ENCODE measurements around the gene ACE2. TPM values are rescaled to one million over a fixed set of nuclear protein-coding genes. Genes with fewer than 3 reads are reported as not detected.
A peak's percentile ranks its signal among the peaks of the same experiment; 100 is the strongest.

ACE2 gene
- polyA plus RNA-seq, 1 donor (not counting 4 experiments of a cell fraction or from before 2014, with no cell fraction given) = 0.51 TPM

DNA sequence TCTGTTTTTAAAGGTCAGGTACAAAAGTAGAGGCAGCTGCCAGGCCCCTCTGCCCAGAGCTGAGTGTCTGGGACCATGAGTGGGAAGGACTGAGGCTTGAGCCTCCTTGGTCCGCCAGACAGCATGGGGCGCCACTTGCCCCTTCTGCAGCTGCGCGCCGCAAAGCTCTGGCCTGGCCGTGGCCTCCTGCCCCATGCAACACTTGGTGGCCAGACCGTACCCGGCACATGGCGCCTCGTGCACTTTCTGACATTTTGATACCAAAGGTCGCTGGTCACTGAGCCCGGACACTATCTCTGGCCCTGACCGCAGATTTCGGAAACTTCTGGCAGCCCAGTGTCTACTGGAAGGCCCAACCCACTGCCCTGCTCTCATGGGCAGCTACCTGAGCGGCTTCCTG is 45.3 kb upstream of the ACE2 start:
- no peak for TF ChIP-seq EZH2 (IDR thresholded peaks at IDR 0.05; ENCODE audit: low read length)
- TF ChIP-seq, protein P1, sequence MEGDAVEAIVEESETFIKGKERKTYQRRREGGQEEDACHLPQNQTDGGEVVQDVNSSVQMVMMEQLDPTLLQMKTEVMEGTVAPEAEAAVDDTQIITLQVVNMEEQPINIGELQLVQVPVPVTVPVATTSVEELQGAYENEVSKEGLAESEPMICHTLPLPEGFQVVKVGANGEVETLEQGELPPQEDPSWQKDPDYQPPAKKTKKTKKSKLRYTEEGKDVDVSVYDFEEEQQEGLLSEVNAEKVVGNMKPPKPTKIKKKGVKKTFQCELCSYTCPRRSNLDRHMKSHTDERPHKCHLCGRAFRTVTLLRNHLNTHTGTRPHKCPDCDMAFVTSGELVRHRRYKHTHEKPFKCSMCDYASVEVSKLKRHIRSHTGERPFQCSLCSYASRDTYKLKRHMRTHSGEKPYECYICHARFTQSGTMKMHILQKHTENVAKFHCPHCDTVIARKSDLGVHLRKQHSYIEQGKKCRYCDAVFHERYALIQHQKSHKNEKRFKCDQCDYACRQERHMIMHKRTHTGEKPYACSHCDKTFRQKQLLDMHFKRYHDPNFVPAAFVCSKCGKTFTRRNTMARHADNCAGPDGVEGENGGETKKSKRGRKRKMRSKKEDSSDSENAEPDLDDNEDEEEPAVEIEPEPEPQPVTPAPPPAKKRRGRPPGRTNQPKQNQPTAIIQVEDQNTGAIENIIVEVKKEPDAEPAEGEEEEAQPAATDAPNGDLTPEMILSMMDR (optimal IDR thresholded peaks at IDR 0.05 in 1 of 3, IDR thresholded peaks at IDR 0.05 in 1 of 3, conservative IDR thresholded peaks at IDR 0.05 in 1 of 3; ENCODE audit: extremely low read depth in 1 of 3, insufficient read depth in 2 of 3, low read length in 3 of 3) = no peak
- H3K4me2 ChIP-seq (ENCODE audit: control insufficient read depth, extremely low read depth, insufficient read depth, low read depth, low read length) = no peak overlapping the region
- H3K4me1 ChIP-seq (ENCODE audit: control insufficient read depth, extremely low read depth, insufficient read depth, low read length) = no peaks in the 10 kb centered on the region
- no peak overlapping the region for H2AFZ ChIP-seq (ENCODE audit: control insufficient read depth, low read length)
- H3K4me3 ChIP-seq (ENCODE audit: control insufficient read depth in 2 of 3, extremely low read depth in 1 of 3, insufficient read depth in 2 of 3, low read depth in 1 of 3, low read length in 3 of 3) = no peak overlapping the region
- H3K36me3 ChIP-seq (ENCODE audit: control insufficient read depth in 2 of 2, extremely low read depth in 1 of 2, insufficient read depth in 2 of 2, low read length in 2 of 2) = no peaks in the 10 kb centered on the region
- no peak for DNase-seq (ENCODE audit: low read depth, low spot score)
- no peak overlapping the region for H3K27ac ChIP-seq (ENCODE audit: control insufficient read depth, insufficient read depth, low read length)
- H3K79me2 ChIP-seq (ENCODE audit: control insufficient read depth, insufficient read depth, low read length) = no peaks in the 10 kb centered on the region
- peaks cover 6% of the 10 kb centered on the region for H3K27me3 ChIP-seq (ENCODE audit: control insufficient read depth, extremely low read depth, insufficient read depth, low read length)
- H3K9me1 ChIP-seq (ENCODE audit: control insufficient read depth, extremely low read depth, insufficient read depth, low read length) = no peaks in the 10 kb centered on the region
- no peak overlapping the region for H3K9ac ChIP-seq (ENCODE audit: control insufficient read depth, extremely low read depth, insufficient read depth, low read length)
- H4K20me1 ChIP-seq (ENCODE audit: control insufficient read depth, extremely low read depth, insufficient read depth, low read length) = no peaks in the 10 kb centered on the region
- H3K9me3 ChIP-seq (ENCODE audit: control insufficient read depth, low read depth, low read length) = no peaks in the 10 kb centered on the region
- dilution Hi-C loops (cut with MboI; ENCODE audit: extremely low pct_ligation_motif_present, low sequenced_read_pairs) = no loop called here
- no peak for FAIRE-seq

DNA sequence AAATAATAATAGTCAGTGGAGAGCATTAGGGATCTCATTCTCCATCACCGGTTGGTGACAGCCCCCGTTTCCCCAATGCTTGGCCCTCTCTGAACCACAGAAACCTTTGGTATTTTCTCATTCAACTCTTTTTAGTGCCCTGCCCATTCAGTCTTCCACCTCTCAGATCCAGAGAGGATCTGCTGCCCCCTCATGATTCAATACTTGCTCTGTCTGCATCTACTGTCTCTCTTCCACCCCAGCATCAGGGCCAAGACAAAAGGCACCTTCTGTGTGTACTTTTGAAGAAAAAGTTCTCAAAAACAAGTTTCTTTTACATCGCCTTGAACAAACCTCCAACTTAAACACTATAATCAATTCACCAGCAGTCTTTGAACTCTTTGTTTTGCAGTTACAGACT is 44.5 kb upstream of the ACE2 start:
- dilution Hi-C loops (cut with MboI; ENCODE audit: extremely low pct_ligation_motif_present, low sequenced_read_pairs) = no loop called here
- Histone ChIP-seq H3K9me1 (ENCODE audit: control insufficient read depth, extremely low read depth, insufficient read depth, low read length) (no peaks in the 10 kb centered on the region), H3K9me3 (ENCODE audit: control insufficient read depth, low read depth, low read length) (no peaks in the 10 kb centered on the region), H2AFZ (ENCODE audit: control insufficient read depth, low read length) (no peak overlapping the region), H3K36me3 (ENCODE audit: control insufficient read depth in 2 of 2, extremely low read depth in 1 of 2, insufficient read depth in 2 of 2, low read length in 2 of 2) (no peaks in the 10 kb centered on the region), H3K4me1 (ENCODE audit: control insufficient read depth, extremely low read depth, insufficient read depth, low read length) (no peaks in the 10 kb centered on the region), H3K4me2 (ENCODE audit: control insufficient read depth, extremely low read depth, insufficient read depth, low read depth, low read length) (no peak overlapping the region), H3K79me2 (ENCODE audit: control insufficient read depth, insufficient read depth, low read length) (no peaks in the 10 kb centered on the region), H4K20me1 (ENCODE audit: control insufficient read depth, extremely low read depth, insufficient read depth, low read length) (no peaks in the 10 kb centered on the region), H3K27me3 (ENCODE audit: control insufficient read depth, extremely low read depth, insufficient read depth, low read length) (peaks cover 6% of the 10 kb centered on the region), H3K4me3 (ENCODE audit: control insufficient read depth in 2 of 3, extremely low read depth in 1 of 3, insufficient read depth in 2 of 3, low read depth in 1 of 3, low read length in 3 of 3) (no peak overlapping the region), H3K9ac (ENCODE audit: control insufficient read depth, extremely low read depth, insufficient read depth, low read length) (no peak overlapping the region), H3K27ac (ENCODE audit: control insufficient read depth, insufficient read depth, low read length) (no peak overlapping the region)
- TF ChIP-seq EZH2 (IDR thresholded peaks at IDR 0.05; ENCODE audit: low read length) = no peak
- TF ChIP-seq, protein P1 (optimal IDR thresholded peaks at IDR 0.05 in 1 of 3, IDR thresholded peaks at IDR 0.05 in 1 of 3, conservative IDR thresholded peaks at IDR 0.05 in 1 of 3; ENCODE audit: extremely low read depth in 1 of 3, insufficient read depth in 2 of 3, low read length in 3 of 3) = peak in 1 of 3 experiments; percentile 20
- no peak for FAIRE-seq
- no peak for DNase-seq (ENCODE audit: low read depth, low spot score)
